ENCODE data around the gene KYNU. TPM values are rescaled to one million over a fixed set of nuclear protein-coding genes. Genes with fewer than 3 reads are reported as not detected.
A peak's percentile ranks its signal among the peaks of the same experiment; 100 is the strongest.

KYNU gene
- total and polyA plus RNA-seq, 2 of the 13 experiments (the other 11 are each of a cell fraction or from before 2014, with no cell fraction given): 21.9 to 68.6 TPM

DNA sequence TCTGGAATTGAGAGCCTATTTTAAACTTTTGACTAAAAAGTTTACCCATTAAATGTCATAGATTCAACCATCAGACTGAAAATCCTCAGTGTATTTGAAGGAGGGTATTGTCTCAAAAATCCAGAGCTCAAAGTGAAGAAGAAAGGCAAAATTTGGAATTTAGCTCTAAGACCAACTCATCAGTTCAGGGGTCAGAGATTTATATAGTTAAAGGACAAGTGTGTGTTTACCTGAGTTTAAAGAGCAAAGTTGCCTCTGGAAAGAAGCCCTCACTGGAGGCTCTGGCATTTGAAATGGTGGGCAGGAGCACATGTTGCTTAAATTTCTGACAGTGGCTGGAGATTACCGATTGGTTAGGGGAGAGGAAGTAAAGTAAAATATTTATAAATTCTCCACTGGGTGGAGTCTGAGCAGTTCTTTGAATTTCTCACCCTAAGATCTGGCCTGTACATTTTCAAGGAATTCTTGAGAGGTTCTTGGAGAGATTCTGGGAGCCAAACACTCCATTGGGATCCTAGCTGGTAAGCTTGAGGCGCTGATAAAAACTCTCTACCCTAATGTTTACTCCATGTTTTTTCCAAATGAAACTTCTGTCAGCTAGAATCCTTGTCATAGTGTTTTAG, at the start of gene KYNU (continued):
- TF ChIP-seq, protein P1, sequence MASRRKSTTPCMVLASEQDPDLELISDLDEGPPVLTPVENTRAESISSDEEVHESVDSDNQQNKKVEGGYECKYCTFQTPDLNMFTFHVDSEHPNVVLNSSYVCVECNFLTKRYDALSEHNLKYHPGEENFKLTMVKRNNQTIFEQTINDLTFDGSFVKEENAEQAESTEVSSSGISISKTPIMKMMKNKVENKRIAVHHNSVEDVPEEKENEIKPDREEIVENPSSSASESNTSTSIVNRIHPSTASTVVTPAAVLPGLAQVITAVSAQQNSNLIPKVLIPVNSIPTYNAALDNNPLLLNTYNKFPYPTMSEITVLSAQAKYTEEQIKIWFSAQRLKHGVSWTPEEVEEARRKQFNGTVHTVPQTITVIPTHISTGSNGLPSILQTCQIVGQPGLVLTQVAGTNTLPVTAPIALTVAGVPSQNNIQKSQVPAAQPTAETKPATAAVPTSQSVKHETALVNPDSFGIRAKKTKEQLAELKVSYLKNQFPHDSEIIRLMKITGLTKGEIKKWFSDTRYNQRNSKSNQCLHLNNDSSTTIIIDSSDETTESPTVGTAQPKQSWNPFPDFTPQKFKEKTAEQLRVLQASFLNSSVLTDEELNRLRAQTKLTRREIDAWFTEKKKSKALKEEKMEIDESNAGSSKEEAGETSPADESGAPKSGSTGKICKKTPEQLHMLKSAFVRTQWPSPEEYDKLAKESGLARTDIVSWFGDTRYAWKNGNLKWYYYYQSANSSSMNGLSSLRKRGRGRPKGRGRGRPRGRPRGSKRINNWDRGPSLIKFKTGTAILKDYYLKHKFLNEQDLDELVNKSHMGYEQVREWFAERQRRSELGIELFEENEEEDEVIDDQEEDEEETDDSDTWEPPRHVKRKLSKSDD (CRISPR knock-in tag; IDR thresholded peaks at IDR 0.05; ENCODE audit: low read depth): 0 out of 2 replicates have a peak, but pooled peaks have one; percentile 47
- TF ChIP-seq ERF (CRISPR knock-in tag; IDR thresholded peaks at IDR 0.05): peak; percentile 46
- TF ChIP-seq POGZ (CRISPR knock-in tag; IDR thresholded peaks at IDR 0.05): peak; percentile 91
- TF ChIP-seq SP5 (CRISPR knock-in tag; IDR thresholded peaks at IDR 0.05; ENCODE audit: borderline replicate concordance, low read depth): no peak
- TF ChIP-seq EHMT2 (IDR thresholded peaks at IDR 0.05; ENCODE audit: borderline replicate concordance, low read depth, low read length): 0 out of 2 replicates have a peak, but pooled peaks have one; percentile 43
- TF ChIP-seq PPARG (CRISPR knock-in tag; conservative IDR thresholded peaks at IDR 0.05): peak; percentile 56; the same call in 1 of the 2 replicates
- peak; percentile 50 for TF ChIP-seq FOXA3 (CRISPR knock-in tag; IDR thresholded peaks at IDR 0.05)
- peak; percentile 64; the same call in 1 of the 2 replicates for TF ChIP-seq DMAP1 (CRISPR knock-in tag; IDR thresholded peaks at IDR 0.05)
- peak; percentile 57; the same call in 1 of the 2 replicates for TF ChIP-seq HMG20A (CRISPR knock-in tag; IDR thresholded peaks at IDR 0.05; ENCODE audit: borderline replicate concordance)
- TF ChIP-seq, protein P2, sequence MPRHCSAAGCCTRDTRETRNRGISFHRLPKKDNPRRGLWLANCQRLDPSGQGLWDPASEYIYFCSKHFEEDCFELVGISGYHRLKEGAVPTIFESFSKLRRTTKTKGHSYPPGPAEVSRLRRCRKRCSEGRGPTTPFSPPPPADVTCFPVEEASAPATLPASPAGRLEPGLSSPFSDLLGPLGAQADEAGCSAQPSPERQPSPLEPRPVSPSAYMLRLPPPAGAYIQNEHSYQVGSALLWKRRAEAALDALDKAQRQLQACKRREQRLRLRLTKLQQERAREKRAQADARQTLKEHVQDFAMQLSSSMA (CRISPR knock-in tag; IDR thresholded peaks at IDR 0.05): no peak
- no peak for TF ChIP-seq FOXP1 (IDR thresholded peaks at IDR 0.05)
- TF ChIP-seq FOXP1 (CRISPR knock-in tag; IDR thresholded peaks at IDR 0.05): peak; percentile 59; the same call in 1 of the 2 replicates
- TF ChIP-seq BRD4 (CRISPR knock-in tag; IDR thresholded peaks at IDR 0.05): no peak
- TF ChIP-seq ZBTB20 (CRISPR knock-in tag; IDR thresholded peaks at IDR 0.05; ENCODE audit: borderline replicate concordance, low read depth): peak; percentile 66; the same call in 1 of the 2 replicates
- TF ChIP-seq TBX3 (IDR thresholded peaks at IDR 0.05; ENCODE audit: borderline replicate concordance): no peak
- TF ChIP-seq CEBPG (CRISPR knock-in tag; IDR thresholded peaks at IDR 0.05): peak; percentile 72
- no peak; the same call in 1 of the 2 replicates for TF ChIP-seq ZNF543 (CRISPR knock-in tag; IDR thresholded peaks at IDR 0.05)
- peak; percentile 92 for TF ChIP-seq HNF4A (CRISPR knock-in tag; IDR thresholded peaks at IDR 0.05)
- no peak for TF ChIP-seq TOE1 (CRISPR knock-in tag; IDR thresholded peaks at IDR 0.05)
- no peak for TF ChIP-seq ZFY (CRISPR knock-in tag; IDR thresholded peaks at IDR 0.05)
- TF ChIP-seq MAF1 (CRISPR knock-in tag; IDR thresholded peaks at IDR 0.05; ENCODE audit: borderline replicate concordance): no peak
- 0 out of 2 replicates have a peak, but pooled peaks have one; percentile 38 for TF ChIP-seq WIZ (CRISPR knock-in tag; IDR thresholded peaks at IDR 0.05)
- peak; percentile 59; the same call in 1 of the 2 replicates for TF ChIP-seq FOXO1 (CRISPR knock-in tag; IDR thresholded peaks at IDR 0.05)
- TF ChIP-seq TP53 (CRISPR knock-in tag; conservative IDR thresholded peaks at IDR 0.05): 0 out of 2 replicates have a peak, but pooled peaks have one; percentile 48
- TF ChIP-seq YEATS4 (CRISPR knock-in tag; IDR thresholded peaks at IDR 0.05; ENCODE audit: borderline replicate concordance): peak; percentile 70; the same call in 1 of the 2 replicates
- TF ChIP-seq, protein P3, sequence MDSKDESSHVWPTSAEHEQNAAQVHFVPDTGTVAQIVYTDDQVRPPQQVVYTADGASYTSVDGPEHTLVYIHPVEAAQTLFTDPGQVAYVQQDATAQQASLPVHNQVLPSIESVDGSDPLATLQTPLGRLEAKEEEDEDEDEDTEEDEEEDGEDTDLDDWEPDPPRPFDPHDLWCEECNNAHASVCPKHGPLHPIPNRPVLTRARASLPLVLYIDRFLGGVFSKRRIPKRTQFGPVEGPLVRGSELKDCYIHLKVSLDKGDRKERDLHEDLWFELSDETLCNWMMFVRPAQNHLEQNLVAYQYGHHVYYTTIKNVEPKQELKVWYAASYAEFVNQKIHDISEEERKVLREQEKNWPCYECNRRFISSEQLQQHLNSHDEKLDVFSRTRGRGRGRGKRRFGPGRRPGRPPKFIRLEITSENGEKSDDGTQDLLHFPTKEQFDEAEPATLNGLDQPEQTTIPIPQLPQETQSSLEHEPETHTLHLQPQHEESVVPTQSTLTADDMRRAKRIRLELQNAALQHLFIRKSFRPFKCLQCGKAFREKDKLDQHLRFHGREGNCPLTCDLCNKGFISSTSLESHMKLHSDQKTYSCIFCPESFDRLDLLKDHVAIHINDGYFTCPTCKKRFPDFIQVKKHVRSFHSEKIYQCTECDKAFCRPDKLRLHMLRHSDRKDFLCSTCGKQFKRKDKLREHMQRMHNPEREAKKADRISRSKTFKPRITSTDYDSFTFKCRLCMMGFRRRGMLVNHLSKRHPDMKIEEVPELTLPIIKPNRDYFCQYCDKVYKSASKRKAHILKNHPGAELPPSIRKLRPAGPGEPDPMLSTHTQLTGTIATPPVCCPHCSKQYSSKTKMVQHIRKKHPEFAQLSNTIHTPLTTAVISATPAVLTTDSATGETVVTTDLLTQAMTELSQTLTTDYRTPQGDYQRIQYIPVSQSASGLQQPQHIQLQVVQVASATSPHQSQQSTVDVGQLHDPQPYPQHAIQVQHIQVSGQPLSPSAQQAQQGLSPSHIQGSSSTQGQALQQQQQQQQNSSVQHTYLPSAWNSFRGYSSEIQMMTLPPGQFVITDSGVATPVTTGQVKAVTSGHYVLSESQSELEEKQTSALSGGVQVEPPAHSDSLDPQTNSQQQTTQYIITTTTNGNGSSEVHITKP (CRISPR knock-in tag; IDR thresholded peaks at IDR 0.05; ENCODE audit: low read depth): 0 out of 2 replicates have a peak, but pooled peaks have one; percentile 45

Data from HepG2 (cell line).